Measurements from ENCODE around the gene FGF7.

DNA sequence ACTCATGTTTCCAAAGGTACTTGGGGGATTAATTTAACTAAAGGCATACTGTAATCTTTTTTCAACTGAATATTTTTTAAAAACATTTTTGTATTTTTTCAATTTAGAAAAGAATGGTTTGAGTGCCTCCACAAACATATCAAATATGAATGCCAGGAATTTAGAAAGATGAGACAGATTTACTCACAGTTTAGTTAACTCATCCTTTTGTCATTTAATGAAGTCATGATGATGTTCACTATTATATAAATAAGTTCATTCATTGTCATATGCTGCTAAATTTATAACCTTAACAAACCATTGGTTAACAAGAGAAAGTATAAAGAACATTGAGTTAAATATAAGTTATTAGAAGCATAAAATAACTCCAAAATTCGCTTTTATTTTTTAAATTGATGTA, 50.0 kb downstream of the FGF7 start:
- TF ChIP-seq CTCF (IDR thresholded peaks at IDR 0.05) (no peak), POLR2A (IDR thresholded peaks at IDR 0.05) (no peak), EP300 (IDR thresholded peaks at IDR 0.05) (no peak)
